Measurements from ENCODE around the gene KRI1.

KRI1 gene

GRCh38 chr19:10565567-10566407 lies at the start of gene KRI1:
TSS of gene KRI1 (minus strand) at chr19:10566010. CDS start at chr19:10565999, 11 bp downstream.
- Histone ChIP-seq H3K27ac (ENCODE audit: low read length) (peak within 1 kb of the TSS; percentile 88), H3K9ac (ENCODE audit: low read length) (peak within 1 kb of the TSS; percentile 95), H3K9me3 (ENCODE audit: control insufficient read depth, low read depth, low read length) (no peaks in the 10 kb centered on the region), H3K27me3 (ENCODE audit: control insufficient read depth, insufficient read depth, low read length) (peaks cover 18% of the 10 kb centered on the region), H3K4me3 (ENCODE audit: low read length) (peak within 1 kb of the TSS; percentile 90), H3K36me3 (ENCODE audit: control insufficient read depth, low read depth, low read length) (peaks cover 14% of the 10 kb centered on the region), H3K4me1 (ENCODE audit: control insufficient read depth, low read depth, low read length) (peaks cover 9% of the 10 kb centered on the region)

- Histone ChIP-seq H3K27me3 (ENCODE audit: control insufficient read depth, insufficient read depth, low read length) (no peaks in the 10 kb centered on the region), H3K36me3 (ENCODE audit: control insufficient read depth, low read depth, low read length) (no peaks in the 10 kb centered on the region), H3K9ac (ENCODE audit: low read length) (no peak overlapping the region), H3K4me1 (ENCODE audit: control insufficient read depth, low read depth, low read length) (no peaks in the 10 kb centered on the region), H3K27ac (ENCODE audit: low read length) (no peak overlapping the region), H3K4me3 (ENCODE audit: low read length) (no peak overlapping the region), H3K9me3 (ENCODE audit: control insufficient read depth, low read depth, low read length) (no peaks in the 10 kb centered on the region)
Observed at GRCh38 chr19:10612499-10613119, 46.8 kb upstream of the KRI1 start.

GRCh38 chr19:10611907-10612306 lies 46.1 kb upstream of the KRI1 start:
- no peak overlapping the region for H3K9ac ChIP-seq (ENCODE audit: low read length)

GRCh38 chr19:10604460-10604980 lies 38.7 kb upstream of the KRI1 start:
- no peaks in the 10 kb centered on the region for H3K27me3 ChIP-seq (ENCODE audit: control insufficient read depth, insufficient read depth, low read length)
- no peak overlapping the region for H3K4me3 ChIP-seq (ENCODE audit: low read length)
- no peaks in the 10 kb centered on the region for H3K9me3 ChIP-seq (ENCODE audit: control insufficient read depth, low read depth, low read length)
- H3K36me3 ChIP-seq (ENCODE audit: control insufficient read depth, low read depth, low read length) = no peaks in the 10 kb centered on the region
- no peak overlapping the region for H3K27ac ChIP-seq (ENCODE audit: low read length)
- no peak overlapping the region for H3K9ac ChIP-seq (ENCODE audit: low read length)
- H3K4me1 ChIP-seq (ENCODE audit: control insufficient read depth, low read depth, low read length) = peaks cover 9% of the 10 kb centered on the region

More at GRCh38 chr19:10611907-10612306, 46.1 kb upstream of the KRI1 start:
- no peaks in the 10 kb centered on the region for H3K36me3 ChIP-seq (ENCODE audit: control insufficient read depth, low read depth, low read length)
- H3K27ac ChIP-seq (ENCODE audit: low read length) = no peak overlapping the region
- no peaks in the 10 kb centered on the region for H3K9me3 ChIP-seq (ENCODE audit: control insufficient read depth, low read depth, low read length)
- no peak overlapping the region for H3K4me3 ChIP-seq (ENCODE audit: low read length)
- no peaks in the 10 kb centered on the region for H3K27me3 ChIP-seq (ENCODE audit: control insufficient read depth, insufficient read depth, low read length)
- H3K4me1 ChIP-seq (ENCODE audit: control insufficient read depth, low read depth, low read length) = no peaks in the 10 kb centered on the region

- Histone ChIP-seq H3K27ac (ENCODE audit: low read length) (no peak overlapping the region), H3K9ac (ENCODE audit: low read length) (no peak overlapping the region), H3K9me3 (ENCODE audit: control insufficient read depth, low read depth, low read length) (no peaks in the 10 kb centered on the region), H3K36me3 (ENCODE audit: control insufficient read depth, low read depth, low read length) (no peaks in the 10 kb centered on the region), H3K27me3 (ENCODE audit: control insufficient read depth, insufficient read depth, low read length) (no peaks in the 10 kb centered on the region), H3K4me3 (ENCODE audit: low read length) (peak overlapping the region; percentile 76), H3K4me1 (ENCODE audit: control insufficient read depth, low read depth, low read length) (peaks cover 9% of the 10 kb centered on the region)
Observed at GRCh38 chr19:10603873-10604459, 38.2 kb upstream of the KRI1 start.

- peaks cover 9% of the 10 kb centered on the region for H3K4me1 ChIP-seq (ENCODE audit: control insufficient read depth, low read depth, low read length)
- H3K9me3 ChIP-seq (ENCODE audit: control insufficient read depth, low read depth, low read length) = no peaks in the 10 kb centered on the region
- no peaks in the 10 kb centered on the region for H3K36me3 ChIP-seq (ENCODE audit: control insufficient read depth, low read depth, low read length)
- peak overlapping the region; percentile 24 for H3K27ac ChIP-seq (ENCODE audit: low read length)
- H3K27me3 ChIP-seq (ENCODE audit: control insufficient read depth, insufficient read depth, low read length) = no peaks in the 10 kb centered on the region
- peak overlapping the region; percentile 76 for H3K4me3 ChIP-seq (ENCODE audit: low read length)
- peak overlapping the region; percentile 70 for H3K9ac ChIP-seq (ENCODE audit: low read length)
Observed at GRCh38 chr19:10603084-10603872, 37.5 kb upstream of the KRI1 start.

GRCh38 chr19:10602330-10603083 lies 36.7 kb upstream of the KRI1 start:
- Histone ChIP-seq H3K4me3 (ENCODE audit: low read length) (peak overlapping the region; percentile 76), H3K27ac (ENCODE audit: low read length) (no peak overlapping the region), H3K9ac (ENCODE audit: low read length) (peak overlapping the region; percentile 70), H3K4me1 (ENCODE audit: control insufficient read depth, low read depth, low read length) (peaks cover 9% of the 10 kb centered on the region), H3K27me3 (ENCODE audit: control insufficient read depth, insufficient read depth, low read length) (no peaks in the 10 kb centered on the region), H3K36me3 (ENCODE audit: control insufficient read depth, low read depth, low read length) (no peaks in the 10 kb centered on the region), H3K9me3 (ENCODE audit: control insufficient read depth, low read depth, low read length) (no peaks in the 10 kb centered on the region)

GRCh38 chr19:10601999-10602329 lies 36.2 kb upstream of the KRI1 start:
- H3K36me3 ChIP-seq (ENCODE audit: control insufficient read depth, low read depth, low read length) = no peaks in the 10 kb centered on the region
- H3K27me3 ChIP-seq (ENCODE audit: control insufficient read depth, insufficient read depth, low read length) = no peaks in the 10 kb centered on the region
- no peaks in the 10 kb centered on the region for H3K9me3 ChIP-seq (ENCODE audit: control insufficient read depth, low read depth, low read length)
- no peak overlapping the region for H3K9ac ChIP-seq (ENCODE audit: low read length)
- no peak overlapping the region for H3K27ac ChIP-seq (ENCODE audit: low read length)
- no peak overlapping the region for H3K4me3 ChIP-seq (ENCODE audit: low read length)
- peaks cover 9% of the 10 kb centered on the region for H3K4me1 ChIP-seq (ENCODE audit: control insufficient read depth, low read depth, low read length)

GRCh38 chr19:10600149-10600548 lies 34.3 kb upstream of the KRI1 start:
- no peak overlapping the region for H3K27ac ChIP-seq (ENCODE audit: low read length)
- H3K9me3 ChIP-seq (ENCODE audit: control insufficient read depth, low read depth, low read length) = no peaks in the 10 kb centered on the region
- H3K9ac ChIP-seq (ENCODE audit: low read length) = no peak overlapping the region
- no peaks in the 10 kb centered on the region for H3K27me3 ChIP-seq (ENCODE audit: control insufficient read depth, insufficient read depth, low read length)
- no peaks in the 10 kb centered on the region for H3K36me3 ChIP-seq (ENCODE audit: control insufficient read depth, low read depth, low read length)
- no peak overlapping the region for H3K4me3 ChIP-seq (ENCODE audit: low read length)
- H3K4me1 ChIP-seq (ENCODE audit: control insufficient read depth, low read depth, low read length) = peaks cover 9% of the 10 kb centered on the region

- no peaks in the 10 kb centered on the region for H3K9me3 ChIP-seq (ENCODE audit: control insufficient read depth, low read depth, low read length)
- H3K36me3 ChIP-seq (ENCODE audit: control insufficient read depth, low read depth, low read length) = no peaks in the 10 kb centered on the region
- H3K27ac ChIP-seq (ENCODE audit: low read length) = no peak overlapping the region
- no peak overlapping the region for H3K4me3 ChIP-seq (ENCODE audit: low read length)
- no peak overlapping the region for H3K9ac ChIP-seq (ENCODE audit: low read length)
- H3K4me1 ChIP-seq (ENCODE audit: control insufficient read depth, low read depth, low read length) = no peaks in the 10 kb centered on the region
- H3K27me3 ChIP-seq (ENCODE audit: control insufficient read depth, insufficient read depth, low read length) = no peaks in the 10 kb centered on the region
Observed at GRCh38 chr19:10593820-10594637, 28.2 kb upstream of the KRI1 start.

Measured in iPS-18a (cell line).